ENCODE data around the gene ATAD1. TPM values are rescaled to one million over a fixed set of nuclear protein-coding genes. Genes with fewer than 3 reads are reported as not detected.

The ATAD1 gene
- total and polyA plus RNA-seq, 9 of the 15 experiments (the other 6 are each of a cell fraction or from before 2014, with no cell fraction given) = 11.3 to 33.8 (median 27.3) TPM

GRCh38 chr10:87757685-87758084 lies 60.3 kb downstream of the ATAD1 start (continued):
- TF ChIP-seq CREBBP (IDR thresholded peaks at IDR 0.05; ENCODE audit: low read depth, low read length) = no peak

- H3K9me1 ChIP-seq (ENCODE audit: control insufficient read depth, insufficient read depth, low read length) = no peaks in the 10 kb centered on the region
- no peaks in the 10 kb centered on the region for H4K20me1 ChIP-seq (replicated peaks; ENCODE audit: control insufficient read depth, insufficient read depth, low read length)
- H3K4me3 ChIP-seq = no peak overlapping the region
- H3K9me3 ChIP-seq (replicated peaks; ENCODE audit: control insufficient read depth, insufficient read depth, low read depth, low read length) = no peaks in the 10 kb centered on the region
- no peak overlapping the region for H3K27ac ChIP-seq (ENCODE audit: extremely low read depth, low read depth, low read length)
- H3K36me3 ChIP-seq (ENCODE audit: control insufficient read depth, insufficient read depth, low read length) = peaks cover 40% of the 10 kb centered on the region
- no peak for ATAC-seq
- no peak overlapping the region for H3K4me2 ChIP-seq (ENCODE audit: insufficient read depth, low read length)
- POLR2A ChIA-PET = no interaction called here
- no peaks in the 10 kb centered on the region for H3K79me2 ChIP-seq (ENCODE audit: control insufficient read depth, insufficient read depth, low read length)
- no peak overlapping the region for H2AFZ ChIP-seq (ENCODE audit: low read depth, low read length)
- in situ Hi-C loops (cut with MboI) = no loop called here
- BruUV-seq (replicated peaks) = no TSS peak
- H3K27me3 ChIP-seq (ENCODE audit: control insufficient read depth in 2 of 2, insufficient read depth in 2 of 2, low read length in 2 of 2) = no peaks in the 10 kb centered on the region
- CTCF ChIA-PET (ENCODE audit: low intra/inter-chr PET ratio) = no interaction called here
- FAIRE-seq = no peak
- 92% methylated on average over 8 of the region's 8 CpGs for WGBS (ENCODE audit: insufficient coverage, low coverage, missing lambda C conversion rate)
- TF ChIP-seq ERF (CRISPR knock-in tag; IDR thresholded peaks at IDR 0.05) (no peak), SMARCE1 (IDR thresholded peaks at IDR 0.05) (no peak), POLR2G (IDR thresholded peaks at IDR 0.05; ENCODE audit: low read depth, low read length) (no peak), KAT2B (IDR thresholded peaks at IDR 0.05; ENCODE audit: low read depth, low read length) (no peak), RBM39 (optimal IDR thresholded peaks at IDR 0.05; ENCODE audit: low read depth, low read length) (no peak), CBX3 (IDR thresholded peaks at IDR 0.05; ENCODE audit: borderline replicate concordance in 1 of 2, low read length in 2 of 2) (no peak), ZNF449 (CRISPR knock-in tag; IDR thresholded peaks at IDR 0.05) (no peak), GMEB1 (CRISPR knock-in tag; IDR thresholded peaks at IDR 0.05) (no peak), CCNT2 (IDR thresholded peaks at IDR 0.05; ENCODE audit: borderline replicate concordance, extremely low read depth, insufficient read length, low read depth, low read length) (no peak)
- no peaks in the 10 kb centered on the region for H3K4me1 ChIP-seq (replicated peaks in 1 of 2; ENCODE audit: control insufficient read depth in 2 of 2, insufficient read depth in 2 of 2, low read length in 2 of 2)
- intact Hi-C loops (cut with micrococcal nuclease) = no loop called here
- DNase-seq (ENCODE audit: extremely low read depth in 1 of 4, low spot score in 3 of 4) = no peak
- H3K9ac ChIP-seq (ENCODE audit: insufficient read depth in 1 of 2, low read depth in 2 of 2, low read length in 2 of 2) = no peak overlapping the region
These were observed 63.8 kb downstream of the ATAD1 start for GRCh38 chr10:87753995-87754866.
